ENCODE measurements around the gene TTC23.
"Not testable (repeated sequence)": the region's sequence is repeated elsewhere in the genome, so short reads cannot be mapped to it uniquely, and the experiment has no call there.

Gene TTC23

GRCh38 chr15:99117563-99118257 is 131.7 kb downstream of the TTC23 start:
- DNase-seq = no peak

- no peak for DNase-seq
Measured at GRCh38 chr15:99117111-99117510, 132.3 kb downstream of the TTC23 start.

GRCh38 chr15:99115300-99116215 is 133.8 kb downstream of the TTC23 start:
- no peak for DNase-seq

- no peak for DNase-seq
Measured at GRCh38 chr15:99114511-99115299, 134.7 kb downstream of the TTC23 start.

- DNase-seq = no peak
Measured at GRCh38 chr15:99113547-99114271, 135.7 kb downstream of the TTC23 start.

- not testable (repeated sequence) for DNase-seq
Measured at GRCh38 chr15:99111641-99112040, 137.7 kb downstream of the TTC23 start.

- no peak for DNase-seq
Measured at GRCh38 chr15:99110581-99111320, 138.6 kb downstream of the TTC23 start.

GRCh38 chr15:99110093-99110492 is 139.3 kb downstream of the TTC23 start:
- no peak for DNase-seq

GRCh38 chr15:99109555-99110021 is 139.8 kb downstream of the TTC23 start:
- DNase-seq = no peak

GRCh38 chr15:99108993-99109392 is 140.4 kb downstream of the TTC23 start:
- no peak for DNase-seq

- DNase-seq = no peak
Measured at GRCh38 chr15:99106417-99107220, 142.8 kb downstream of the TTC23 start.

- no peak for DNase-seq
Measured at GRCh38 chr15:99105514-99106341, 143.7 kb downstream of the TTC23 start.

GRCh38 chr15:99104788-99105513 is 144.4 kb downstream of the TTC23 start, which contains the start of gene SYNM:
Gene SYNM (plus strand): TSS chr15:99105080. CDS start chr15:99105200, 120 bp downstream.
- DNase-seq = peak; percentile 9

- DNase-seq = no peak
Measured at GRCh38 chr15:99103279-99103678, 146.1 kb downstream of the TTC23 start.

- no peak for DNase-seq
Measured at GRCh38 chr15:99102332-99103235, 146.8 kb downstream of the TTC23 start.

- DNase-seq = no peak
Measured at GRCh38 chr15:99101501-99101900, 147.9 kb downstream of the TTC23 start.

- no peak for DNase-seq
Measured at GRCh38 chr15:99100245-99101173, 148.9 kb downstream of the TTC23 start.

Measured in NCI-H2029 treated with DMSO at 0.1 percent for 48 hours (cell line).